Tibial nerve (tissue), 3 donors: Measurements from ENCODE around the gene OR5H15.

Source experiments
- CTCF ChIP-seq, 5 experiments: fragments of 200-600 bp in 3 of 5; fragments of 450-650 bp in 2 of 5; sonication (generic) in 3 of 5; IDR thresholded peaks; one replicate each; pipeline ENCODE4 v1.5.1; 2016 to 2019; ENCODE audit warnings: antibody characterized with exemption in 5 of 5, mild to moderate bottlenecking in 3 of 5, moderate library complexity in 2 of 5
- POLR2A ChIP-seq, 2 donors: fragments of 450-650 bp; IDR thresholded peaks; one replicate each; pipeline ENCODE4 v1.6.1; 2017; ENCODE audit warnings: antibody characterized with exemption in 2 of 2, mild to moderate bottlenecking in 2 of 2, moderate library complexity in 2 of 2

- TF ChIP-seq CTCF (IDR thresholded peaks at IDR 0.05) = no peak
- no peak for TF ChIP-seq POLR2A (IDR thresholded peaks at IDR 0.05)
Measured at GRCh38 chr3:98136631-98137030, 29.9 kb upstream of the OR5H15 start.
